Amniotic stem cell (primary cell): ENCODE results near the gene ERC2.
A peak's percentile ranks its signal among the peaks of the same experiment; 100 is the strongest.

Experiments
- DNase-seq: peaks from one replicate; lab custom pipeline; 2025; lab: John Stamatoyannopoulos, UW

Gene ERC2

DNA sequence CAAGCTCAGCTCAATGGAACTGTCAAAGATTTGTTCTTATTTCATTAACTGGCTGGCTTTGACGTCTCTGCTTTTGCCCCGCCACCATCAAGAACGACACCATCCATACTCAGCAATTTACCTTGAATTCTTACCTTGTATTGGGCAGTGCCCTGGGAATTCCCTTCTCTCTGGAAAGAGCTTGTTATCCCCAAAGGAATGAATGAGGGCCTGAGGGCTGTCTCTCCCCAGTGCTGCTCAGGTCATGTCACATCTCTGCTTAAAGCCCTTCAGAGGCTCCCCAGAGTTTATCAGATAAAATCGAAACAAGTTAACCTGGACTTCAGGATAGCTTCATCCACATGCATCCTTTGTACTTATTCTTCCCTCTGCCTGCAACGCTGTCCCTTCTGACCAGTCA, 975.3 kb downstream of the ERC2 start:
- DNase-seq, result no peak

- no peak for DNase-seq
Measured at GRCh38 chr3:55491296-55491816, 976.9 kb downstream of the ERC2 start.

DNA sequence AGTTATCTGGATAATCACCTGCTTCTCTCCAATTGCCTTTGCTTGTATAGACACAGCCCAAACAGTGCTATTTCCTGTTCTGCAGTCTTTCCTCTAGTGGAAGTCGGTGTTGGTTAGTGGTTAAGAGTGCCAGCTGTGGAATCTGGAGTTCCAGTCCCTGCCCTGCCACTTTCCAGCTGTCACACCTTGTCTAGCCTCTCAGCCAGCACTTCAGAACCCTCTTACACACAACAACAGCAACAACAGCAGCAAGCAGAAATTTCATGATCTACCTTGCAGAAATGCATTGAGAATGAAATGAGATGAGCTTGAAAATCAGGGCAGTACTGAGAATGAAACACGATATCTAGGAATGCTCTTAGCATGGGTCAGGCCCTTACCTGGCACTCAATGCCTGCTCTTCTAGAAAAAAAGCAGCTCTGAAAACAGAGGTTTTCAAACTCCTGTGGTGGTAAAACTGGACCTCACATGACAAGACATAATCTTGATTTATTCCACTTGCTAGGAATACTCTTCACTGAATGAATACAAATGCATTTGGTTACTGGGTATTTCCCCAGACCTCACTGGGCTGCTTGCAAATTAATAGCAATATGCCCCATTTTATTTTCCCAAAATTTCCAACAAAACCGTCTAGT, 977.9 kb downstream of the ERC2 start:
- no peak for DNase-seq

DNA sequence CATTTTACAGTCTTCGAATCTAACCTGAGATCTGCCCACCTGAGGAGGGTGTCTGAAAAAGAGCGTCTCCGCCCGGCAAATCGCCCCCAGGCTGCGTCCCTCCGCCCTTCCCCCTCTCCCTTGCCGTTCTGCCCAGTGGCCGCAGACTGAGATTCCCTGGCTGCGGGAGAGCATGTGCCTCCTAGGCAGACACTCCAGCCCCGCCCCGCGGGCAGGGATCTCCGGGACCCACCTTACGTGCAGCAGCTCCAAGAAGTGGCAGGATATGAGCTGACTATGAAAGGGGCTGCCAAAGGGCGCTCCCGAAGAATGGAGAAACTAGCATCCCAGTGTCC, 978.5 kb downstream of the ERC2 start:
- DNase-seq, result no peak

DNA sequence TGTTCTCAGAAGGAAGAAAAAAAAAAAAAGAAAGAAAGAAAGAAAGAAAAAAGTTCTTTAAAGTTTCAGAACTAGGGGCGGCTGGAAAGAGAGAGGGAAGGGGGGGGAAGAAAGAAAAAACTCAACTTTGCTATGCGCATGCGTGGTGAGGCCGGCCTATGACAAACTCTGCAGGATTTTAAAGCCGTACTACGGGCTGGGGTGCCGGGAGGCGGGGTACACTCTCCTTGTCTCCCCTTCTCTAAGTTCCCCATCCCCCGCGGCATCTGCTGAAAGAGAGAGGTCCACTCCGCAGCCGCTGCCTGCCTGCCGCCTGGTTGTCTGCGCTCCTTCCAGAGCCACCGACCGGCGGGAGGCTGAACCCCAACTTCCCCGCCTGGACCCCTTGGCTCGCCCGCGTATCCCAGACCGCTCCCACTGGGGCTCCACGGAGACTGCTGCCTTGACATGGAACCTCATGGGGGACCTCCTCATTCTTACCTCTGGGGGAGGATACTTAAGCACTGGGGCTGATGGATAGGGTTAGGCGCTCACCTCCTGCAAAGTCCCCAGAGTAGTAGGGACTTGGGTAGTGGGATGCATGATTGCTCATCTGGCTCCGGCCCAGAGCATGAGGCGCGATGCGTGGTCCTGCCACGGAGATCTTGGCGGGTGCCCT, 979.7 kb downstream of the ERC2 start:
- DNase-seq, result peak; percentile 74

- DNase-seq, result no peak
Measured at GRCh38 chr3:55487381-55488241, 980.7 kb downstream of the ERC2 start.

DNA sequence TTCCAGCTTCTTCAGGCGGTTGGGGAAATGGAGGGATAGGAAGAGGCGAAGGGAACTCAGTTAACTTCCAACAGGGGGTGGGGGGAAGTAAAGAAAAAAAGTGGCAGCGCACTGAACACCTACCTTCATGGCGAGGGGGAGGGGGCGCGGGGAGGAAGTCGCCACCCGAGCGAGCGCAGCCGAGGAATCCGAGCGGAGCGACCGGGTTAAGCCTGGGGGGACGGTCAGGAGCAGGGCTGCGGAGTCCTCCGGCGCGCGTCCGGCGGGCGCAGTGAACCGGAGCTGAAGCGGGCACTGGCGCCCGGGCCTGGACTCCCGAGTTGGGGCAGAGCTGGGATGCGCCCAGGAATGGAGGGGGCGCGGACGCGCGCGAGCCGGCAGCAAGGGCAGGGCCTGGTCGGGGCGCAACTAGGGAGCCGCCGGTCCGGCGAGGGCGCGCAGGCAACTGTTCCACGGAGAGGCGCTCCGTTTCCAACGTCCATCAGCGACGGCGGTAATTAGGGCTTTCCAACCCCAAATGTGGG, 981.3 kb downstream of the ERC2 start, which contains the start of gene WNT5A:
Gene WNT5A (minus strand): TSS at position 450 of the 524 bp plus-strand sequence. CDS start 321 bp downstream, at position 129.
- DNase-seq, result no peak

DNA sequence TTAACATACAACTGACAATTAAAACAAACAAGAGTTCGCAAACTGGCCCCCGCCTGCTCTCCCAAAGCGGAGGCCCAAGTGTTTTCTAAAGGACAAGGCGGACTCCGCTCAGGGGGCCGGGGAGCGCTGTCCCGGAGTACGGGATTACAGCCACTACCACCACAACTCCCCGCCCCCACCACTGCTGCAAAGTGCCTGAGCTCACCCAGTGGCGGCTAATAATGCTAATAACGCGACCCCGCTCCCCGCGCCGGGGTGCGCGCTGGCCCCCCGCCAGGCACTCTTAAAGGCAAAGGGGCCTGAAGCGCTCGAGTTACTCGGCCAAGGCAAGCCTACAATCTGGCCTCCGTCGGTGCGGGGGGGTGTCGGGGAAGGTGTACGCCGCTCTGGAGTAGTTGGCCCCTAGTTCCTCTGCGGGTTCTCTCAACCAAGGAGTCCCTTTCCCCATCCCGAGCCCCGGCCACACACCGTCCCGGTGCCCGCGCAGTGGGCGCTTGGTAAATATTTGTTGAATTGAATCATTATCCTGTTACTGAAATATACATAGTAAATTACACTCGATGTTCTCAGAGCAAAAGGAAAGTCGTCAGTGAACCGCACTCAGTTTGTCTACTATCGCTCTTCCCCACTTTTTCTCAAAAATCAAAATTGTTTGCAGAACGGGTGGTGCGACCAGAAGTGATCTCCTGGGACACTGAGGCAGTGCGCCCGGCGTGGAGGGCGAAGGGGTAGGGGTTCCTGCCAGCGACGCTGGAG, 982.0 kb downstream of the ERC2 start:
- no peak for DNase-seq

- peak; percentile 68 for DNase-seq
Measured at GRCh38 chr3:55484801-55485791, 983.2 kb downstream of the ERC2 start.

DNA sequence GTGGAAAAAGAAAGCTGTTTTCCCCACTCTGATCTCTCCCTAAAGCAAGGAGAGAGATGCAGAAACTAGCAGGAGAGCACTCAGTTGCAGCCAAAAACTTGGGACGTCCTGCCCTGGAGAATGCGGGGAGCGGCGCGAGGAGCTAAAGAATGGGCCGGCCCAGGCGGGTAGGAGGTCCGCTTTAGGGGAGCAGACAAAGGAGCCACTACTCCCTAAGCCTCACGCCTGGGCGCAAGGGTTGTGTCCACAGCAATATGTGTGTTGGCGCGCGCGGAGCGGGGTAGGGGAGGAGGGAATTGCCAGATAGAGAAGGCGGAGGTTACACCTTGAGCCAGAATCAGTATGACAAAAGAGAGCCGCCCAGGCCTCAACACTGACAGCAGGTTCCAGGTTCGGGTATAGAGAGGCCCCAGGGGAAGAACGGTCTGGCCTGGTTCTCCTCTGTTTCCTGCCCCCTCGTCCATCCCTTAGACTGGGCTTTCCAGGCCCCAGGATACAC, 984.0 kb downstream of the ERC2 start:
- no peak for DNase-seq

DNA sequence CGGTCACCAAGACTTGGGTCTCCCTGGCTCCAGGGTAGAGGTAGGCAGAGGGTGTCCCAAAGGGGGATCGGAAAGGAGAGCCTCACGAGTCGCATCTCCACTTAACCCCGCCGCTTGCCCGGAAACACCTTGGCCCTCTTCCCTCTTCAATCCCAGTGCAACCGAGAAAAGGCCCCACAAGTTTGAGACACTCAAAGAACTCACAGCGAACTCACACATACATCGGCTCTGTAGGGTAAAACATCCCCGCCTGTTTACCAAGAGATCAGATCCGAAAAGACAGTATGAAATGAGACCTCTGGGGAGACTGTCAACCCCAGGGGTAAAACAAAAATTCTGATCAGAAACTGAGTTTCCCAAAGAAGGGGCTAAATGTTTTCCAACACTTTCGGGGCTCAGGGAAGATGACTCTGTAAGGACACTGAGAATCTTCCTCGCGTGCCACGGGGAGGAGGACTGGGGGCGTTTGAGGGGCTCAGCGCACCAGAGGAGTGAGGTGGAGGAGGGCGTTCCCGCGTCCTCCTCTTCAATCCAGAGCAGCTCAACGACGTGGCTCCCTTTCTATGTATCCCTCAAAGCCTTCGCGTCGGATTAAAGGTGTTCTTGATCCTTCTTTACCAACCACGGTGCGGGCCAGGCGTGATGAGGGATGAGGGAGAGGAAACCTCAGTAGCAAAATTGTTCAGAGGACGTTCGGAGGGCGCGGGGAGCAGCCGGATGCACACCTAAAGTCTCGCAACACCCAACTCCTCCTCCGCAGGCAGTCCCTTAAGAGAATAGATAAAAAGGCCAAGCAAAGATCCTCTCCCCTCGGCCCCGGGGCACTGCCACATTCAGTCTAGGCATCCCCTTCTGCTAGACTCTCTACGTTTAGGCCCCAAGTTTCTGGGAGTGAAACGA, 984.8 kb downstream of the ERC2 start:
- DNase-seq, result no peak

DNA sequence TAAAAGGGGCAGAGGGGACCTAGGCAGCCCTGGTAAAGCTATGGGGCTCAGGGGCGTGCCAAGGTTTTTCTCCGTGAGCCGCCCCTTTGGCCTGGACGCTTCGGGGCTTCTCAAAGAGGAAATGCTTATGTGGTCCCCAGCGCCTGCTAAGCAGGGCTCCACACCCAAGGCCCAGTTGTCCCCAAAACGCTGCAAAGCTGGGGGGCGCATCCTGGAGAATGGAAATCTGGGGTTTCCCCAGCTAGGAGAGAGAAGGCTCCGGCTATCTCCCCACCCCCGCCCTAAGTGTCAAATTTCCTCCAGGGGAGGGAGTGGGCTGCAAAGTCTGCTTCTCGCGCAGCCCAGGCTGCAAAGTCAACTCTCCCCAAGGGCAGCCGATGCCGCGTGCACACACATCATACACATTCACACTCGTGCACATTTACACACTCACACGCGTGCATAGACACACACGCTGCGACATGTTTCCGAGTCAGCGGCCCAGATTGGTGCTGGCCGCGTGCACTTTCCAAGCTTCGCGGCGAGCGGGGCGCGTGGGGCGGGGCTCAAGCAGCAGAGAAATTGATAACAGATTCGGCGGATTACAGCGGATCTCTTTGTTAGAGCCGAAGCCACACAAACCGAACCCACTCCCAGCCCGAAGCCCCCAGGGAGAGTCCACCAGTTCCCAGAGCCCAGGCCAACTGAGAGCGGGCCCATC, 985.6 kb downstream of the ERC2 start:
- peak; percentile 59 for DNase-seq

GRCh38 chr3:55481744-55482495, 986.3 kb downstream of the ERC2 start:
- DNase-seq, result no peak

GRCh38 chr3:55480911-55481743, 987.1 kb downstream of the ERC2 start:
- peak; percentile 83 for DNase-seq

DNA sequence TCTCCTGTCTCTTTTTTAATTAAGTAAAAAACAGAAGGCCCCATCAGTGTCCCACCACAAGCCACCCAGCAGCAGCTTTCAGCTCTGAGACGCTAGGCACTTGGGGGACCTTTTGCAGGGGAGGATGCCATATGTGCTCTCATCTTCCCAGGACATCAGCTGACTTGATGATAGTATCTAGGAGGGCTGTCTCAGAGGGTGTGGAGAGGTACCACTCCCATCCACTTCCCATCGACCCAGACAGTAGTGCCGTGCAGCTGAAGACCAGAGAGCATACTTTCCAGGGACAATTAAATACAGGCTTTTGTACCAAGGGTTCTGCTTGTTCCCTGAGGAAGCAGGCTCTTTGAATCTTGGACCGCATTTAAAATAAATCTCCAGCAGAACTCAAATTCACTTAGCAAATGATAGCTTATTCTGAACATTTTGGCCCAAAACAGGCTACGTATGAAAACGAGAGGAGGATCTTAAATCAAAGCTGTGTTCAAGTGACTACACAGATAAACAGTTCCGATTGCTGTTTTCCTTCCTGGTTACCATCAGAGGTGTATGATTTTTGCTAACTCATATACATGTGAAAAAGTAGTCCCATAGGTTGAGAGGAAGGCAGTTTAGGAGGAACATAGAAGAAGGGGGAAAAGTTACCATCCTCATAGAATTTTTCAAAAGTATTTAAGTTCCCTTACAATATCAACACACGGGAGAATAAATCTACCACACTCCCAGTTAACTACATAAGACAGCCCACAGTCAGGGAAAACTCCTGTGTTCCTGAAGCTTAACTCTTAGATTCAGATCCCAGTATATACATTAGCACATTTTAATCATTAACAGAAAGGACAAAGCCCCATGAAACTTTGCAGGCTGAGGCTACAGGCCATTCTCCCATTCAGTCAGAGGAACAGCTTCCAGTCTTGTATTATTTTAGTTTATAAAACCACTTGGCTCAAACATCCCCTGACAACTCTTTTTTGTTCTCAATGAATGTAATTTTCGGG, 990.7 kb downstream of the ERC2 start:
- no peak for DNase-seq

DNA sequence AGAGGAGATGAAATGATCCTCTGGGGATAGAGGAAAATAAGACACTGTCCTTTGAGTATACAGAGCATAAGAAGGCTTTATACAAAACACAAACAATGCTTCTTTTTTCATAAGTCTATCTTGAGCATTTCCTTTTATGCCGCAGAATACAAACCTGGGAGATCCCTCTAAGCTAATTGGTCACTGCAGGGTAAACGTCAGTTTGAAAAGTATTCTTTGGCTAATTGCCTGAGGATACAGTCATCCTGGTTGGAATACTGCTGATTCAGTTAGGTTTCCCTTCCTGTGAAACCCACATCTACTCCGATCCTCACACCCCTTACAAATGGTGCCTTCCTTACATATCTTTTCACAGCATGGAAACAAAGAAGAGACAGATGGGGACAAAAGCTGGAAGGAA, 991.8 kb downstream of the ERC2 start:
- DNase-seq, result peak; percentile 34
